Transverse colon (tissue), 4 donors: ENCODE measurements around the gene ACLY. TPM values are rescaled to one million over a fixed set of nuclear protein-coding genes. Genes with fewer than 3 reads are reported as not detected.

Experiments used
- DNase-seq: peaks from one replicate; pipeline ENCODE4 v3.0.0-alpha.2; 2019
- H3K27ac ChIP-seq, 4 donors: fragments of 200-600 bp; sonication (generic); 2 replicates each; pipeline ENCODE4 v1.5.1; 2016 to 2018; ENCODE audit warnings: inconsistent platforms in 4 of 4
- H3K27me3 ChIP-seq: fragments of 200-600 bp; sonication (generic); 2 replicates; pipeline ENCODE4 v1.5.1; 2017; ENCODE audit warnings: inconsistent platforms
- H3K36me3 ChIP-seq, 4 donors: fragments of 200-600 bp; sonication (generic); 2 replicates each; pipeline ENCODE4 v1.5.1; 2017 to 2019; ENCODE audit warnings: inconsistent platforms in 4 of 4
- H3K4me1 ChIP-seq, 4 donors: fragments of 200-600 bp; sonication (generic); 2 replicates each; pipeline ENCODE4 v1.5.1; 2017 to 2020; ENCODE audit warnings: inconsistent platforms in 4 of 4
- H3K4me3 ChIP-seq, 4 donors: fragments of 200-600 bp; sonication (generic); 1 replicate in 1 of 4; 2 replicates in 3 of 4; pipeline versions ENCODE4 v1.5.1 to v1.6.1; 2017 to 2019; ENCODE audit warnings: inconsistent platforms in 4 of 4
- H3K9me3 ChIP-seq, 2 donors: fragments of 200-600 bp; sonication (generic); 2 replicates each; pipeline ENCODE4 v1.5.1; 2017 to 2019; ENCODE audit warnings: inconsistent platforms in 2 of 2
- EP300 ChIP-seq: sonication (generic); formaldehyde crosslinking; IDR thresholded peaks from one replicate; pipeline ENCODE4 v1.6.1; 2017; ENCODE audit warnings: antibody characterized with exemption, low read depth
- POLR2A ChIP-seq: fragments of 450-650 bp; IDR thresholded peaks from one replicate; pipeline ENCODE4 v1.6.1; 2016; ENCODE audit warnings: antibody characterized with exemption, mild to moderate bottlenecking, moderate library complexity
- POLR2AphosphoS5 ChIP-seq, 3 donors: sonication (generic); formaldehyde crosslinking; IDR thresholded peaks; one replicate each; pipeline ENCODE4 v1.6.1; 2016; ENCODE audit warnings: antibody characterized with exemption in 3 of 3
- WGBS, 2 donors: methylation state at CpG; one replicate each; pipeline ENCODE4 v1.1.5; 2018; ENCODE audit warnings: low coverage in 1 of 2; 5-methylcytosine and 5-hydroxymethylcytosine counted together
- in situ Hi-C, 4 donors: fragments of 200-750 bp; cut with MboI; loops; one replicate each; pipeline versions ENCODE4 v1.15.0 to v1.15.1; 2017; ENCODE audit warnings: low sequenced_read_pairs in 3 of 4, low pct_ligation_motif_present in 1 of 4, low pct_unique_long_range_greater_than_20kb in 1 of 4
- intact Hi-C: fragments of 100-400 bp; cut with DNase I; formaldehyde crosslinking; loops from one replicate; pipeline ENCODE4 v1.15.1; 2023; ENCODE audit warnings: low total_unique reads
- total RNA-seq, 4 donors: library from RNA; depleted of rRNA; stranded (reverse); fragments of >200 nt; gene quantifications; one replicate each; pipeline ENCODE4 v1.1.0, GENCODE V29; 2016
- TF ChIP-seq, protein P1 (sequence below), 5 experiments: fragments of 200-600 bp in 3 of 5; fragments of 450-650 bp in 2 of 5; sonication (generic) in 3 of 5; IDR thresholded peaks; 1 replicate in 2 of 5; 2 replicates in 3 of 5; pipeline ENCODE4 v1.5.1; 2016 to 2017; ENCODE audit warnings: antibody characterized with exemption in 5 of 5, inconsistent platforms in 3 of 5, mild to moderate bottlenecking in 2 of 5, moderate library complexity in 1 of 5

ACLY gene
- total RNA-seq, 4 donors from 2014 or later, result 39.2 to 69.2 (median 51.9) TPM

DNA sequence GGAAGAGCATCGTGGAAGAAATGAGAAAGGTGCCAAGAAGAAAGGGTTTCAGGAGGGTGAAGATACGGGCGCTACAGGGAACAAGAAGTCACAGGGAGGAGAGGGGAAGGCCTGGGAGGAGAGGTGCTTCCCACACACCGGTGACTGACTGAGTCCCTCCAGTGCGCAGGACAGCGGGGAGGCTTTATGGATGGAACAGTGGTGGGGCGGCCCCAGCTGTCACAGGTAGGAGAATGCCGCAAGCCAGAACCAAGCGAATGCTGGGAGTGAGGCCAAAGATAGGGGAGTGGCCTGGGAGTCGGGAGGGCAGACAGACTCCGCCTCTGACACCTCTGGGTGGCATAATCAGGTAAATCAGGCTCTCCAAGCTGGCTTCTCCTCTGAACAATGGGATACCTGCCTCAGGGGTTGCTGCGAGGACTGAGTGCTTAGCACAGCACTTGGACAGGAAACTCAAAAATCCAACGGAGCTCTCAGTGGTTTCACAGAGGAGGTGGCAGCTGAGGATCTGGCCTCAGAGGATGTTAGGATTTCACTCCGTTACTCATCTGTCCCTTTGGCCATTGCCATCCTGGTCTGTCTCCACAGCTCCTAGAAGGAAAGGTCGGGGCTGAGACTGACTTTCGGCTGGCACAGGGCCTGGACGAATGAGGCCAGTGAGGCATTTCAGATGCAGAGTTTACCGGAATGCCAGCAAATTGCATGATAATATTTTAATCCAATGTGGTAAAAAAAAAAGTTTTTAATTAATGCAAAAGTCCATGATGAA lies 47.1 kb upstream of the ACLY start:
- H3K27ac ChIP-seq, result peak overlapping the region; percentile 91 to 96 (median 94)
- H3K9me3 ChIP-seq, result no peaks in the 10 kb centered on the region
- peaks cover 7 to 33% (median 21%) of the 10 kb centered on the region in 4 donors for H3K4me1 ChIP-seq
- intact Hi-C loops (loop anchor here (10.0 kb wide), 1 partner anchor 49 kb away; the partner anchor contains the start of gene DNAJC7), in situ Hi-C loops (loop anchor here (10.0 kb wide), 2 partner anchors 139 to 149 kb away; partner anchors contain the start of gene DHX58 (in 2 of the 4))
- no peaks in the 10 kb centered on the region for H3K27me3 ChIP-seq
- peak overlapping the region; percentile 6 to 93 (median 90) for H3K4me3 ChIP-seq
- DNase-seq, result peak; percentile 88
- WGBS, 2 donors, result 0 to 4% methylated on average over 6 to 18 of the region's 18 CpGs
- TF ChIP-seq POLR2AphosphoS5 (IDR thresholded peaks at IDR 0.05), result peak in 2 of 3 donors; percentile 7 to 30
- TF ChIP-seq POLR2A, result no peak
- TF ChIP-seq, protein P1, sequence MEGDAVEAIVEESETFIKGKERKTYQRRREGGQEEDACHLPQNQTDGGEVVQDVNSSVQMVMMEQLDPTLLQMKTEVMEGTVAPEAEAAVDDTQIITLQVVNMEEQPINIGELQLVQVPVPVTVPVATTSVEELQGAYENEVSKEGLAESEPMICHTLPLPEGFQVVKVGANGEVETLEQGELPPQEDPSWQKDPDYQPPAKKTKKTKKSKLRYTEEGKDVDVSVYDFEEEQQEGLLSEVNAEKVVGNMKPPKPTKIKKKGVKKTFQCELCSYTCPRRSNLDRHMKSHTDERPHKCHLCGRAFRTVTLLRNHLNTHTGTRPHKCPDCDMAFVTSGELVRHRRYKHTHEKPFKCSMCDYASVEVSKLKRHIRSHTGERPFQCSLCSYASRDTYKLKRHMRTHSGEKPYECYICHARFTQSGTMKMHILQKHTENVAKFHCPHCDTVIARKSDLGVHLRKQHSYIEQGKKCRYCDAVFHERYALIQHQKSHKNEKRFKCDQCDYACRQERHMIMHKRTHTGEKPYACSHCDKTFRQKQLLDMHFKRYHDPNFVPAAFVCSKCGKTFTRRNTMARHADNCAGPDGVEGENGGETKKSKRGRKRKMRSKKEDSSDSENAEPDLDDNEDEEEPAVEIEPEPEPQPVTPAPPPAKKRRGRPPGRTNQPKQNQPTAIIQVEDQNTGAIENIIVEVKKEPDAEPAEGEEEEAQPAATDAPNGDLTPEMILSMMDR (IDR thresholded peaks at IDR 0.05), result peak in 1 of 5 experiments; percentile 15
- no peak for TF ChIP-seq EP300
- no peaks in the 10 kb centered on the region for H3K36me3 ChIP-seq

DNA sequence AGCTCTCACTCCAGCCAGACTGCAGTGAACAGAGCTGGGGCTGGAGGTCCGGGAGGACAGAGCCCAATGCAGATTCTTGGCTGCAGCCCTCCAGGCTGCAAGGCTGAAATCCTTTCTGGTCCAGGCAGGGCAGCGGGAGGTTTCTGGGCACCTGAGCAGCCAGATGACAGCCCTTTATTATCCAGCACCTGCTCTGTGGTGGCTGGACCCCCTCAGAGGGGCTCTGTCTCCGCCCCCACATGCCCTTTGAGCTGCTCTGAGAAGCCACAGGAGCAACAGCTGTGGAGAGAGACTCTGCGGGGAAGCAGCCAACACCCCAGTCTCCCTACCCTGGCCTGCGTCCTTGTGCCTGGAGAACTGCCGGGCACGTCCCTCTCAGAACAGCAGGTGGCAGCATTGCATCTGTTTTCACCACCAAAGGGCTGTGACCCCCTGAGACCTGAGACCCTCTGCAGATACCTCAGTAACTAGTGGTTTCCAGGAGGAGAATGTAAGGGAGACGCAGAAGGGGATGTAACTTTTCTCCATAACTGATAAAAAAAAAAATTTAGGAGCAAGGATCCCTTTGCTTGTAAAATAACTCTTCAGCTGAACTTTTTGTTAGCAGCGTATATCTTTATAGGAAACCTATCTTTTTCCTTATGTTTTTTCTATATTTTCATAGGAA lies 44.1 kb upstream of the ACLY start:
- no peaks in the 10 kb centered on the region for H3K27me3 ChIP-seq
- no peak for TF ChIP-seq EP300
- TF ChIP-seq, protein P1 (IDR thresholded peaks at IDR 0.05), result peak; percentile 84 to 89 (median 86)
- H3K36me3 ChIP-seq, result no peaks in the 10 kb centered on the region
- H3K4me1 ChIP-seq, result peaks cover 7 to 21% (median 16%) of the 10 kb centered on the region in 4 donors
- intact Hi-C loops (loop anchor here (5.0 to 10.0 kb wide), 2 partner anchors 52 to 154 kb away; partner anchors contain the start of gene DNAJC7), in situ Hi-C loops (loop anchor here (10.0 kb wide), 2 partner anchors 142 to 152 kb away; partner anchors contain the start of gene DHX58 (in 2 of the 4))
- DNase-seq, result peak; percentile 81
- no peak overlapping the region for H3K27ac ChIP-seq
- no peak overlapping the region for H3K4me3 ChIP-seq
- 20 to 41% methylated on average over 2 to 9 of the region's 9 CpGs for WGBS, 2 donors
- H3K9me3 ChIP-seq, result no peaks in the 10 kb centered on the region

- no peak for DNase-seq
- TF ChIP-seq POLR2AphosphoS5 (IDR thresholded peaks at IDR 0.05), result no peak
- no peak for TF ChIP-seq EP300
- TF ChIP-seq, protein P1 (IDR thresholded peaks at IDR 0.05), result no peak
- no peak for TF ChIP-seq POLR2A
- 63% methylated on average over 5 of the region's 5 CpGs; no CpG with 5 or more reads in 1 of the 2 donors for WGBS, 2 donors
- Histone ChIP-seq H3K9me3 (no peaks in the 10 kb centered on the region), H3K27me3 (no peaks in the 10 kb centered on the region), H3K36me3 (no peaks in the 10 kb centered on the region), H3K4me3 (no peak overlapping the region), H3K4me1 (peaks cover 7 to 21% (median 12%) of the 10 kb centered on the region in 4 donors), H3K27ac (no peak overlapping the region)
- in situ Hi-C loops, result loop anchor here (10.0 kb wide), 2 partner anchors 143 to 153 kb away; partner anchors contain the start of gene DHX58 (in 2 of the 4)
- intact Hi-C loops, result loop anchor here (5.0 to 10.0 kb wide), 2 partner anchors 53 to 155 kb away; partner anchors contain the start of gene DNAJC7
Observed at GRCh38 chr17:41962111-41962510, 43.4 kb upstream of the ACLY start.
